Stimulated activated CD4-positive, alpha-beta T cell treated with anti-CD3 and anti-CD28 coated beads, Interleukin-15, amount 100 ng/mL, for 24 hours (primary cell): ENCODE measurements around the gene GCNA.
A peak's percentile ranks its signal among the peaks of the same experiment; 100 is the strongest.
"Not testable (repeated sequence)": the region's sequence is repeated elsewhere in the genome, so short reads cannot be mapped to it uniquely, and the experiment has no call there.

ENCODE experiments used
- DNase-seq: peaks from one replicate; pipeline ENCODE4 v3.0.0-alpha.2; 2020

Gene GCNA

GRCh38 chrX:71652405-71652804, 74.2 kb downstream of the GCNA start:
- peak; percentile 68 for DNase-seq

GRCh38 chrX:71653344-71653743, 75.1 kb downstream of the GCNA start:
- no peak for DNase-seq

- no peak for DNase-seq
Observed at GRCh38 chrX:71657267-71657666, 79.0 kb downstream of the GCNA start.

GRCh38 chrX:71659342-71659741, 81.1 kb downstream of the GCNA start:
- no peak for DNase-seq

- DNase-seq: no peak
Observed at GRCh38 chrX:71659959-71660358, 81.7 kb downstream of the GCNA start.

- DNase-seq: no peak
Observed at GRCh38 chrX:71660562-71661416, 82.6 kb downstream of the GCNA start.

- no peak for DNase-seq
Observed at GRCh38 chrX:71661919-71662318, 83.7 kb downstream of the GCNA start.

- not testable (repeated sequence) for DNase-seq
Observed at GRCh38 chrX:71662654-71663053, 84.4 kb downstream of the GCNA start.
